Measurements from ENCODE around the gene RBM17. TPM values are rescaled to one million over a fixed set of nuclear protein-coding genes. Genes with fewer than 3 reads are reported as not detected.
A peak's percentile ranks its signal among the peaks of the same experiment; 100 is the strongest.

Gene RBM17
- total and polyA plus RNA-seq, 2 of the 13 experiments (the other 11 are each of a cell fraction or from before 2014, with no cell fraction given) = 30.7 to 77.5 TPM

DNA sequence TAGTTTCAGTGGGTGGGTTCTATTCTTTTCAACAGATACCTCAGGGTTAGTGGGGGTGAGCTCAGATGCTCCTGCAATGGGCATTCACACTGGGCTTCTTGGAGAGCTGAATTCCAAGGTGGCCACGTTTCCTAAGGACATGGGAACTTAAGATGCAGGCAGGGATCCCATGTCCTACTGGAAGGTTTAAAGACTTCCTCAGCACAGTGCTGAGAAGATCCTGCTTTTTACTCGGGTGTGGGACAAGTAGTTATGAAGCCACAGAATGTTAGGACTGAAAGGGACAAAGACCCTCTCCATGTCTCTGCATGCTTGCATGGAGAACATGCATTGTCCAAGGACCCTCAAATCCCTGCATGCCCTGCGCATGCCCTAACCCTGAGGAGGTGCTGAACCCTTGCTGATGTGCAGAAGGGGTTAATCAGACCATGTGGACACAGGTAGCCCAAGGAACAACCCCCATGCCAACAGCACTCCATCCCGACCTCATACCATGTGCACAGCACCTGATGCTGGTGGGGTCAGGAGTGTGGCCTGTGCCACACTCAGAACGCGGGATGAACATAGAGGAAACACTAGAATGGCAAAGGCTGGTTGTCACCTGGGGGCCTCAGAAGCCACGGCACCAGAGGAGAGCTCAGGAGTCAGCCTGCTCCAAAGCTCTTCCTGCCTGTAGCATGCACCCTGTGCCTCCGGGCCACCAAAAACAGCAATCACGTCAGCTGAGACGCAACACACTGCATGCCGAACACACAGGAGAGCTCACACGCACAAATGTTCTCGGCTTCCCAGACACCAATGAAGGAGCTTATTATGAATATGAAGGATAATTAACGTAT, 41.8 kb upstream of the RBM17 start (continued):
- TF ChIP-seq FLYWCH1 (CRISPR knock-in tag; IDR thresholded peaks at IDR 0.05) (no peak), KAT2B (IDR thresholded peaks at IDR 0.05; ENCODE audit: borderline replicate concordance, low read depth, low read length) (no peak), ZNF841 (CRISPR knock-in tag; IDR thresholded peaks at IDR 0.05; ENCODE audit: borderline replicate concordance) (no peak)
- TF ChIP-seq, protein P1, sequence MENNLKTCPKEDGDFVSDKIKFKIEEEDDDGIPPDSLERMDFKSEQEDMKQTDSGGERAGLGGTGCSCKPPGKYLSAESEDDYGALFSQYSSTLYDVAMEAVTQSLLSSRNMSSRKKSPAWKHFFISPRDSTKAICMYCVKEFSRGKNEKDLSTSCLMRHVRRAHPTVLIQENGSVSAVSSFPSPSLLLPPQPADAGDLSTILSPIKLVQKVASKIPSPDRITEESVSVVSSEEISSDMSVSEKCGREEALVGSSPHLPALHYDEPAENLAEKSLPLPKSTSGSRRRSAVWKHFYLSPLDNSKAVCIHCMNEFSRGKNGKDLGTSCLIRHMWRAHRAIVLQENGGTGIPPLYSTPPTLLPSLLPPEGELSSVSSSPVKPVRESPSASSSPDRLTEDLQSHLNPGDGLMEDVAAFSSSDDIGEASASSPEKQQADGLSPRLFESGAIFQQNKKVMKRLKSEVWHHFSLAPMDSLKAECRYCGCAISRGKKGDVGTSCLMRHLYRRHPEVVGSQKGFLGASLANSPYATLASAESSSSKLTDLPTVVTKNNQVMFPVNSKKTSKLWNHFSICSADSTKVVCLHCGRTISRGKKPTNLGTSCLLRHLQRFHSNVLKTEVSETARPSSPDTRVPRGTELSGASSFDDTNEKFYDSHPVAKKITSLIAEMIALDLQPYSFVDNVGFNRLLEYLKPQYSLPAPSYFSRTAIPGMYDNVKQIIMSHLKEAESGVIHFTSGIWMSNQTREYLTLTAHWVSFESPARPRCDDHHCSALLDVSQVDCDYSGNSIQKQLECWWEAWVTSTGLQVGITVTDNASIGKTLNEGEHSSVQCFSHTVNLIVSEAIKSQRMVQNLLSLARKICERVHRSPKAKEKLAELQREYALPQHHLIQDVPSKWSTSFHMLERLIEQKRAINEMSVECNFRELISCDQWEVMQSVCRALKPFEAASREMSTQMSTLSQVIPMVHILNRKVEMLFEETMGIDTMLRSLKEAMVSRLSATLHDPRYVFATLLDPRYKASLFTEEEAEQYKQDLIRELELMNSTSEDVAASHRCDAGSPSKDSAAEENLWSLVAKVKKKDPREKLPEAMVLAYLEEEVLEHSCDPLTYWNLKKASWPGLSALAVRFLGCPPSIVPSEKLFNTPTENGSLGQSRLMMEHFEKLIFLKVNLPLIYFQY (CRISPR knock-in tag; IDR thresholded peaks at IDR 0.05; ENCODE audit: borderline replicate concordance) = no peak

DNA sequence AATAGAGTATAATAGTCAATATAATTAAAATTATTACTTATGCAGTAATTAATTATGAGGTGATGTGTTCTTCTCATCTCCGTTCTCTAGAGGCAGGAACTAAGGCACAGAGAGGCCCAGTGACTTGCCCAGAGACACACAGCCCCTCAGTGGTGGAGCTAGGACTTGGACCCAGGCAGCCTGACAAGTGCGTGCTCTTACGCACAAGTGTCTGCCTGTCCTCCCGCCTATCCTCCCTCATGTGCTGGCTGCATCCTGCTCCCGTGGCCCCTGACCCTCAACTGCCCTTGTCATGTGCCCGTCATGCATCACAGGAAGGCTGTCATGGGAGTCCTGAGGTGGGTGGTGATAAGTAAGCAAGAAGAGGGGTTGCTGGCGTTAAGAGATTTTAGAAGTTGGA, 41.0 kb upstream of the RBM17 start:
- 46% methylated on average over 7 of the region's 7 CpGs for WGBS (ENCODE audit: low lambda C conversion rate)
- TF ChIP-seq POLR2G (IDR thresholded peaks at IDR 0.05; ENCODE audit: low read depth, low read length) = no peak
- TF ChIP-seq ZNF768 (CRISPR knock-in tag; IDR thresholded peaks at IDR 0.05) = peak; percentile 88
- no peak for TF ChIP-seq SMC3 (IDR thresholded peaks at IDR 0.05; ENCODE audit: low read length)
- TF ChIP-seq, protein P2, sequence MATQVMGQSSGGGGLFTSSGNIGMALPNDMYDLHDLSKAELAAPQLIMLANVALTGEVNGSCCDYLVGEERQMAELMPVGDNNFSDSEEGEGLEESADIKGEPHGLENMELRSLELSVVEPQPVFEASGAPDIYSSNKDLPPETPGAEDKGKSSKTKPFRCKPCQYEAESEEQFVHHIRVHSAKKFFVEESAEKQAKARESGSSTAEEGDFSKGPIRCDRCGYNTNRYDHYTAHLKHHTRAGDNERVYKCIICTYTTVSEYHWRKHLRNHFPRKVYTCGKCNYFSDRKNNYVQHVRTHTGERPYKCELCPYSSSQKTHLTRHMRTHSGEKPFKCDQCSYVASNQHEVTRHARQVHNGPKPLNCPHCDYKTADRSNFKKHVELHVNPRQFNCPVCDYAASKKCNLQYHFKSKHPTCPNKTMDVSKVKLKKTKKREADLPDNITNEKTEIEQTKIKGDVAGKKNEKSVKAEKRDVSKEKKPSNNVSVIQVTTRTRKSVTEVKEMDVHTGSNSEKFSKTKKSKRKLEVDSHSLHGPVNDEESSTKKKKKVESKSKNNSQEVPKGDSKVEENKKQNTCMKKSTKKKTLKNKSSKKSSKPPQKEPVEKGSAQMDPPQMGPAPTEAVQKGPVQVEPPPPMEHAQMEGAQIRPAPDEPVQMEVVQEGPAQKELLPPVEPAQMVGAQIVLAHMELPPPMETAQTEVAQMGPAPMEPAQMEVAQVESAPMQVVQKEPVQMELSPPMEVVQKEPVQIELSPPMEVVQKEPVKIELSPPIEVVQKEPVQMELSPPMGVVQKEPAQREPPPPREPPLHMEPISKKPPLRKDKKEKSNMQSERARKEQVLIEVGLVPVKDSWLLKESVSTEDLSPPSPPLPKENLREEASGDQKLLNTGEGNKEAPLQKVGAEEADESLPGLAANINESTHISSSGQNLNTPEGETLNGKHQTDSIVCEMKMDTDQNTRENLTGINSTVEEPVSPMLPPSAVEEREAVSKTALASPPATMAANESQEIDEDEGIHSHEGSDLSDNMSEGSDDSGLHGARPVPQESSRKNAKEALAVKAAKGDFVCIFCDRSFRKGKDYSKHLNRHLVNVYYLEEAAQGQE (IDR thresholded peaks at IDR 0.05; ENCODE audit: borderline replicate concordance in 1 of 2, low read depth in 1 of 2, low read length in 2 of 2) = no peak
- TF ChIP-seq YY1 (IDR thresholded peaks at IDR 0.05; ENCODE audit: insufficient read depth, insufficient replicate concordance, low read depth, low read length) = no peak
- Histone ChIP-seq H2AFZ (ENCODE audit: low read length) (no peak overlapping the region), H3K4me1 (ENCODE audit: insufficient read depth, low read length) (peaks cover 13% of the 10 kb centered on the region), H3K9ac (ENCODE audit: insufficient read depth, low read depth, low read length) (no peak overlapping the region), H3K36me3 (replicated peaks in 1 of 2; ENCODE audit: control insufficient read depth in 1 of 2, insufficient read depth in 2 of 2, low read length in 2 of 2) (no peaks in the 10 kb centered on the region), H3K4me2 (ENCODE audit: low read depth, low read length) (no peak overlapping the region), H3K27ac (ENCODE audit: extremely low read length, insufficient read depth, low read length) (no peak overlapping the region), H4K20me1 (ENCODE audit: insufficient read depth, low read length) (no peaks in the 10 kb centered on the region), H3K27me3 (ENCODE audit: control insufficient read depth in 1 of 2, insufficient read depth in 2 of 2, low read length in 2 of 2) (peaks cover 1 to 12% of the 10 kb centered on the region in 2 experiments; a peak in 2 of 5 replicates), H3K4me3 (replicated peaks in 1 of 3; ENCODE audit: insufficient read depth in 1 of 3, low read depth in 2 of 3, low read length in 3 of 3) (no peak overlapping the region), H3K79me2 (ENCODE audit: insufficient read depth, low read length) (no peaks in the 10 kb centered on the region), H3K9me3 (ENCODE audit: low read length) (no peaks in the 10 kb centered on the region)
- intact Hi-C loops (cut with micrococcal nuclease; ENCODE audit: unreplicated experiment) = no loop called here
- in situ Hi-C loops (cut with HindIII; ENCODE audit: extremely low pct_ligation_motif_present, low pct_unique_long_range_greater_than_20kb) = no loop called here
- ChIA-PET POLR2A (no interaction called here), CTCF (ENCODE audit: low intra/inter-chr PET ratio, low total read pairs) (no interaction called here)
- ATAC-seq = no peak
- DNase-seq (ENCODE audit: low spot score) = no peak
- no peak for FAIRE-seq
- no TSS peak for BruUV-seq (replicated peaks)

All from HepG2 (cell line).